Endothelial cell of umbilical vein (primary cell): Measurements from ENCODE around the gene CUL7. TPM values are rescaled to one million over a fixed set of nuclear protein-coding genes. Genes with fewer than 3 reads are reported as not detected.

Experiments used
- BruUV-seq: library from RNA; stranded (reverse); fragments of 400-500 nt; replicated peaks from 2 replicates; lab custom pipeline; 2021; lab: Mats Ljungman, UMichigan
- CTCF ChIA-PET: fragments of 300-600, 350-600 bp; sonication (Branson Sonifier 250); formaldehyde crosslinking; loops from one replicate; lab custom pipeline; 2021; ENCODE audit warnings: antibody characterized with exemption, inconsistent platforms; lab: Charles Lee
- POLR2A ChIA-PET: fragments of 300-600, 350-600 bp; sonication (Branson Sonifier 250); formaldehyde crosslinking; loops from one replicate; lab custom pipeline; 2021; ENCODE audit warnings: antibody characterized with exemption, inconsistent platforms; lab: Charles Lee
- DNase-seq: peaks from one replicate; pipeline ENCODE4 v3.0.0-alpha.2; 2011; ENCODE audit warnings: low read depth, low spot score
- FAIRE-seq: peaks from 2 replicates; lab custom pipeline; 2011; peaks lifted over from hg19 to GRCh38; lab: Jason Lieb, UNC
- H2AFZ ChIP-seq: 2 replicates; pipeline ENCODE4 v1.6.0; 2012; ENCODE audit warnings: low read depth, low read length, control low read depth, inconsistent platforms
- H3K27ac ChIP-seq: 2 replicates; pipeline ENCODE4 v1.5.1; 2011; ENCODE audit warnings: low read depth, mild to moderate bottlenecking, control low read depth, low read length, moderate library complexity; ENCODE audit not compliant: insufficient read depth
- H3K27me3 ChIP-seq, 2 experiments: 2 replicates each; pipeline versions ENCODE4 v1.6.0 to v1.6.1; 2011; ENCODE audit warnings: low read length in 2 of 2, mixed read lengths in 1 of 2; ENCODE audit not compliant: control insufficient read depth in 2 of 2, insufficient read depth in 2 of 2
- H3K36me3 ChIP-seq, 2 experiments: 2 replicates in 1 of 2; 3 replicates in 1 of 2; pipeline ENCODE4 v1.5.1; 2011; ENCODE audit warnings: low read length in 2 of 2, mild to moderate bottlenecking in 1 of 2, moderate library complexity in 1 of 2; ENCODE audit not compliant: control insufficient read depth in 2 of 2, insufficient read depth in 2 of 2; ENCODE audit errors: extremely low read depth in 1 of 2
- H3K4me1 ChIP-seq: 3 replicates; pipeline ENCODE4 v1.5.1; 2011; ENCODE audit warnings: mild to moderate bottlenecking, low read length; ENCODE audit not compliant: control insufficient read depth, insufficient read depth; ENCODE audit errors: extremely low read depth
- H3K4me2 ChIP-seq: 2 replicates; pipeline ENCODE4 v1.6.1; 2011; ENCODE audit warnings: low read length, control low read depth, mixed read lengths; ENCODE audit not compliant: insufficient read depth
- H3K4me3 ChIP-seq, 3 experiments: fragments of 200-600 bp in 1 of 3; sonication (generic), shearing (Covaris generic) in 1 of 3; replicated peaks in 1 of 3; 2 replicates each; pipeline ENCODE4 v1.5.1; 2011 to 2016; ENCODE audit warnings: control low read depth in 3 of 3, low read length in 3 of 3, mild to moderate bottlenecking in 2 of 3, inconsistent platforms in 1 of 3, low read depth in 1 of 3, moderate library complexity in 1 of 3; ENCODE audit not compliant: insufficient read depth in 1 of 3
- H3K79me2 ChIP-seq: 2 replicates; pipeline ENCODE4 v1.6.0; 2012; ENCODE audit warnings: low read length, inconsistent platforms; ENCODE audit not compliant: control insufficient read depth, insufficient read depth
- H3K9ac ChIP-seq: replicated peaks from 2 replicates; pipeline ENCODE3; 2011; ENCODE audit warnings: low read length, control low read depth; ENCODE audit not compliant: insufficient read depth; ENCODE audit errors: extremely low read depth
- H3K9me1 ChIP-seq: replicated peaks from 3 replicates; pipeline ENCODE4 v1.6.0; 2011; ENCODE audit warnings: mild to moderate bottlenecking, low read length; ENCODE audit not compliant: control insufficient read depth, insufficient read depth; ENCODE audit errors: extremely low read depth
- H3K9me3 ChIP-seq: replicated peaks from 2 replicates; pipeline ENCODE4 v1.5.1; 2012; ENCODE audit warnings: low read length, inconsistent platforms; ENCODE audit not compliant: control insufficient read depth, insufficient read depth
- H4K20me1 ChIP-seq: replicated peaks from 2 replicates; pipeline ENCODE3; 2011; ENCODE audit warnings: mild to moderate bottlenecking, low read length; ENCODE audit not compliant: control insufficient read depth, insufficient read depth; ENCODE audit errors: extremely low read depth
- CTCF ChIP-seq, 2 donors: IDR thresholded peaks; 1 replicate in 1 of 2; 2 replicates in 1 of 2; pipeline ENCODE4 v1.5.1; 2011; ENCODE audit warnings: low read length in 2 of 2, mild to moderate bottlenecking in 2 of 2, moderate library complexity in 2 of 2, control low read depth in 1 of 2, inconsistent platforms in 1 of 2, low read depth in 1 of 2; ENCODE audit not compliant: insufficient read depth in 1 of 2; ENCODE audit errors: extremely low read depth in 1 of 2
- EZH2 ChIP-seq: IDR thresholded peaks from 2 replicates; pipeline ENCODE4 v1.6.1; 2012; ENCODE audit warnings: borderline replicate concordance, low read depth, mild to moderate bottlenecking, moderate library complexity, low read length, inconsistent platforms; ENCODE audit not compliant: severe bottlenecking
- FOS ChIP-seq: IDR thresholded peaks from 2 replicates; pipeline ENCODE4 v1.6.1; 2011; ENCODE audit warnings: mild to moderate bottlenecking, low read length, moderate library complexity, borderline replicate concordance; ENCODE audit not compliant: insufficient read depth
- GATA2 ChIP-seq: IDR thresholded peaks from 2 replicates; pipeline ENCODE4 v1.7.0; 2011; ENCODE audit warnings: low read depth, mild to moderate bottlenecking, moderate library complexity, mixed read lengths, low read length; ENCODE audit not compliant: insufficient read length, insufficient read depth
- JUN ChIP-seq: IDR thresholded peaks from 2 replicates; pipeline ENCODE4 v1.6.1; 2011; ENCODE audit warnings: borderline replicate concordance, low read depth; ENCODE audit not compliant: insufficient read length, insufficient read depth
- MAX ChIP-seq: IDR thresholded peaks from 2 replicates; pipeline ENCODE4 v1.6.1; 2011; ENCODE audit not compliant: insufficient read depth, insufficient read length
- MYC ChIP-seq: IDR thresholded peaks from one replicate; pipeline ENCODE4 v1.6.1; 2011; ENCODE audit warnings: mild to moderate bottlenecking, low read depth, low read length
- POLR2A ChIP-seq: IDR thresholded peaks from 2 replicates; pipeline ENCODE4 v1.6.1; 2012; ENCODE audit warnings: low read depth, mild to moderate bottlenecking, control low read depth, low read length
- POLR2AphosphoS5 ChIP-seq: IDR thresholded peaks from 2 replicates; pipeline ENCODE4 v1.6.1; 2012; ENCODE audit warnings: low read depth, mild to moderate bottlenecking, control low read depth, low read length, moderate library complexity; ENCODE audit not compliant: insufficient read depth
- dilution Hi-C: fragments of 300-500 bp; cut with MboI; formaldehyde crosslinking; loops from one replicate; pipeline ENCODE4 v1.15.0; 2019; ENCODE audit warnings: low sequenced_read_pairs; ENCODE audit not compliant: extremely low pct_ligation_motif_present
- intact Hi-C: fragments of 100-400 bp; cut with micrococcal nuclease; formaldehyde crosslinking; loops from one replicate; pipeline ENCODE4 v1.10.0; 2022
- polyA plus RNA-seq, 4 experiments: library from polyadenylated mRNA; depleted of rRNA in 3 of 4; stranded (reverse) in 3 of 4; unstranded in 1 of 4; fragments of >200 nt; gene quantifications; 2 replicates each; pipeline versions ENCODE4 v1.2.1 to v1.2.3, GENCODE V29; 2011 to 2012; ENCODE audit warnings: missing spikeins in 1 of 4
- total RNA-seq: library from RNA; stranded (reverse); gene quantifications from 2 replicates; pipeline ENCODE4 v1.2.3, GENCODE V29; 2021

The CUL7 gene
- total and polyA plus RNA-seq, 2 donors (not counting 3 experiments of a cell fraction or from before 2014, with no cell fraction given): 29.4 to 33.7 TPM

GRCh38 chr6:43033496-43034189 lies 20.0 kb downstream of the CUL7 start:
- Histone ChIP-seq H4K20me1 (no peaks in the 10 kb centered on the region), H3K27ac (no peak overlapping the region), H3K9me1 (no peaks in the 10 kb centered on the region), H3K79me2 (no peaks in the 10 kb centered on the region), H3K9me3 (no peaks in the 10 kb centered on the region), H3K36me3 (peaks cover 11 to 38% of the 10 kb centered on the region in 2 experiments), H3K27me3 (no peaks in the 10 kb centered on the region), H3K4me3 (no peak overlapping the region), H2AFZ (no peak overlapping the region), H3K4me1 (no peaks in the 10 kb centered on the region), H3K4me2 (no peak overlapping the region), H3K9ac (no peak overlapping the region)
- intact Hi-C loops (no loop called here), dilution Hi-C loops (no loop called here)
- POLR2A ChIA-PET: interaction anchor here (0.9 kb wide), 1 partner anchor 11 kb away, joined by 3 read pairs; no protein-coding TSS in a partner anchor
- no peak for FAIRE-seq
- TF ChIP-seq FOS (no peak), EZH2 (no peak), MAX (no peak), POLR2AphosphoS5 (no peak), GATA2 (no peak), JUN (no peak), CTCF (IDR thresholded peaks at IDR 0.05; ENCODE audit: extremely low read depth in 1 of 2, insufficient read depth in 1 of 2, low read depth in 1 of 2, low read length in 2 of 2) (no peak), POLR2A (no peak), MYC (no peak)
- CTCF ChIA-PET: interaction anchor here (2.1 to 2.9 kb wide), 2 partner anchors 11 to 110 kb away, joined by 8 to 11 read pairs; partner anchors contain the start of gene RRP36
- no TSS peak for BruUV-seq
- no peak for DNase-seq
